HG03064 (cell line): Measurements from ENCODE around the gene CDC42BPG.

Experiments used
- ATAC-seq: cut with Tn5 transposase; IDR thresholded peaks from one replicate; pipeline ENCODE4 v1.9.1; 2021; ENCODE audit warnings: low read depth; ENCODE audit not compliant: unreplicated experiment

The CDC42BPG gene

DNA sequence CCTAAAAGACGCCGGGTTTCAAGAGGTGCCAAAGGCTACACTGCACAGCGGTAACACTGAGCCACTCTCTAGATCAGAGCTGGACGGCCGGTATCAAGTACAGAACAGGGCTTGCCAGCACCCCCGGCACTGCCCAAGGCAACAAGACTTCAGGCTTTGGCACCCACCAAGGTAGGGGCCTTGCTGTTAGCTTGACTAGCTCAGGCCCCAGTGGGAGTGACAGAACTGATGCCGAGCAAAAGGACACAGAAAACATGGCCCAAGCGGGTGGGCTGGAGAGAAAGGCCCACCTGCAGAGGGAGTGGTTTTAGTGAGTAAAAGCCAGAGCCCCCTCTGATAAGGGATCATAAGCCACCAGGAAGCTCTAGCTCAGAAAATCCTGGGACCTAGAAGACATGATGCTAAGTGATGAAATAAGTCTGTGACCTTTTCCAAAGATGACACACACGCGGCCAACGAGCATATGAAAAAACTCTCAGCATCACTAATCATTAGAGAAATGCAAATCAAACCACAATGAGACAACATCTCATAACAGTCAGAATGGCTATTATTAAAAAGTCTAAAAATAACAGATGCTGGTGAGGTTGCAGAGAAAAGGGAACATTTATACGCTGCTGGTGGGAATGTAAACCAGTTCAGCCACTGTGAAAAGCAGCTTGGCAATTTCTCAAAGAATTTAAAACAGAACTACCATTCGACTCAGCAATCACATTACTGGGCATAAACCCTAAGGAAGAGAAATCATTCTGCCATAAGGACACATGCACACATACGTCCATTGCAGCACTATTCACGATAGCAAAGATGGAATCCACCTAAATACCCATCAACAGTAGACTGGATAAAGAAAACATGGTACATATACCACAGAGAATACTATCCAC, 21.1 kb upstream of the CDC42BPG start:
- ATAC-seq = no peak

DNA sequence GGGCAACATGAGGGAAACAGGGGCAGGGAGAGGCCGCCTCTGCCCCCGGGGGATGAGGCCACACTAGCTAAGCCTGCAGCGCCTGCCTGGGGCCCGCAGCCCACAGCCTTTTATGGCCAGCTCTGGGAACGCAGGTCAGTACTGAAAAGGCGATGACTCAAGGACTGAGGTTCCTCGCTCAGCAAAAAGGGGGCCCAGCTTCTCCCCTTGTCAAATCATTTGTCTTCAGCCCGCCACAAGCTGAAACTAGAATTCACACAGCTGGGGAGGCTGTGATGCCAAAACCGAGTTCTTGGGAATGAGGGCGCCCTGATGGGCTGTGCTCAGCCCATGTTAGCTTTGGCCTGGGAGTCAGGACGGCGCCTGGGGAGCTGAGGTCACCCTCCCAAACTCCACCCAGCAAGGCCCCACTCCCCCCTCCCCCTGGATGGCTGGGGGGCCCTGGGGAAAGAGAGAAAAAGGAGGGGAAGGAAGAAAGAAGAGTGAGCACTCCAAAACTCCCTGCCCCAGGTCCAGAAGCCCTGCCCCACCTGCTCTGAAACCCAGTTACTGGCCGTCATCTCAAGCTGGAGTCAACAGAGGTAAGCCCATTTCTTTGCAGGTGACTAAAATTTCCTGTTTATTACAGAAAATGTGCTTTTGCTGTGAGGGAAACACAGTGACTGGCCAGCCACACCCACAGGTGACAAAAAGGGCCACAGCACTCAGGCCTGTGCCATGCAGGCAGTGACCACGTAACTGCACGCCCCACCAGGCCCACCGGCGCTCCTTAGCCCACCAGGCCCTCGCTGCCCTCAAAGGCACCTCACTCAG, 20.2 kb upstream of the CDC42BPG start:
- ATAC-seq = no peak

DNA sequence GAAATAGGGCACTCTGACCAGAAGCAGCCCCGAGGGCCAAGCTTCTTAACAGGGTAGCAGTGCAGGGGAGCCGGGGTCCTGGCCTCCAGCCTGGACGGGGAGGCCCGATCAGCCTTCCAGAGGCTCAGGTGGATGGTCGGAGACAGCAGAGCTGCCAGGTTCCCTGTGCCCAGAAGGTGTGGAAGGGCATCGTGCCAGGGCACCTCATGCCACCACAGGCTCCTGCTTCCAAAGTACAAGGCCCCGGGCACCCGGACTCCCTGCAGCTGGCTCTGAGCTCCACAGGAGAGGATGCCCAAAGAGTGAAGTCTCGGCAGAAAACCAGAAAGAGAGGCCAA, 19.7 kb upstream of the CDC42BPG start:
- no peak for ATAC-seq

DNA sequence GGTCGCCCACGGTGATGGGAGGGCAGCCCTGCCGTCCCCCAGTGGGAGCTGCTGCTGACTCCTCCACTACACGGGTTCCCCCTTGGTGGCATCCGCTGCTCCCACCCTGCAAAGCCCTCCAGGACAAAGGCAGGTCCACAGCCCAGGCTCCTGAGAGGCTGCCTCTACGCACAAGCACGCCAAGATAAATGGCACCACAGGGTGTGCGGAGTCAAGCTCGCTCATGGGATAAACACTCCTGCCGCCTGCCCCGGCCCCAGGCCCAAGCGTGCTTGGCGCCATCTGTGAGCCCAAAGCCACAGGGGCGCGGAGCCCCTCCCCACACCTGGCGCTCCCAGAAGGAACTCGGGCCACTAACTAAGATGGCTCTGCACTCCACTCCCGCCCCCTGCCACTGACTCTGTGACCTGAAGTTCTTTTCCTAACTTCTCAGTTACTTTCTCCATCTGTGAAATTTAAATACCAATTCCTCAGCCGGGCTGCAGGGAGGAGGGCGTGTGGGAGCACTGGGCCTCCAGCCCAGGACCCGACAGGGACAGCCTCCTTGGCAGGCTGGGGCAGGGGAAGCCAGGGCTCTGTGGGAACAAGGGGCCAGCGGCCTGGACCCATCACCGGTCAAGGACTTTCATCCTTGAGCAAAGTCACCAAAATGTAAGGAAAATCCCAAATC, 19.1 kb upstream of the CDC42BPG start:
- ATAC-seq = no peak

DNA sequence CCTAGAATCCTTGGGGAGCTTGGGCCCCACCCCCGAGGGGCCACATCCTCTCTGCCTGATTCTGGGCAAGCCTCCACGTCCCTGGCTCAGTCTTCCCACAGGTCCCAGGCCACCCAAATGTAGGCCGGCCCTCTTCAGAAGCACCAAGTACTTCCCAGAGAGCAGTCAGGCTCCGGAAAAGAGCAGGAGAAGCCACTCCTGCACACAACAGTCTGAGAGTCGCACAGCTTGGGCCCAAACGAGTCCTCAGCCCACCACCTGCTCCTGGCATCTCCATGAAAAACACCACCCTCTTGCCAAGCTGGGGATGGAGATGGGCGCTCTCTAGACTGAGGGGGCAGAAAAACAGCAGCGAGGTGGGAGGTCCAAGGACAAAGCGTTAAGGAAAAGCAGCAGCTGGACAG, 18.5 kb upstream of the CDC42BPG start:
- no peak for ATAC-seq

DNA sequence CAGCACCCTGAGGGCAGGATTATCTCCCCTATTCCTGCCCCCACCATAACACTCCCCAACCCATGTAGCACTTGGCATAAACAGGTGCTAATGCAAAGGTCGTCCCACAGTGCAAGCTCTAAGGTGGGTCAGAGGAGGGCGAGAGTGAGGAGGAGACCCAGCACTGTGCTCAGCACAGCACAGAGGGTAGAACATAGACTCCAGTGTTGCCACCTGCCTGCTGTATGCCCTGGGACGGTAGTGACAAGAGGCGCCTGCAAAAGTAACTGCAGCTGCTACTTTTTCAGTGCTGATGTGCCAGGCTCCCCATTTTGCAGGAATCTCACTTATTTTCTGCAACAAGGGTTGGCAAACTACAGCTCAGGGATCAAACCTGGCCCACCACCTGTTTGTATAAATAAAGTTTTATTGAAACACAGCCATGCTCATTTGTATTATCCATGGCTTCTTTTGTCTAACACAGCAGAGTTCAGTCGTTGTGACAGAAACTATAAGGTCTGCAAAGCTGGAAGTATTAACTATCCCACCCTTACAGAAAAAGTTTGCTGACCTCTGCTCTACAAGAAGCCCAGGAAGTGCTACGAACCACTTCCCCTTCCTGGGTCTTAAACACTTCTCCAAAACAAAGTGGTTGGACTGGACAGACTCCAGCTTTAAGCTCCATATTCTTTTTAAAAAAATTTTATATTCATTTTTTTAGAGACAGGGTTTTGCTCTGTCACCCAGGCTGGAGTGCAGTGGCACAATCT, 16.9 kb upstream of the CDC42BPG start:
- no peak for ATAC-seq

DNA sequence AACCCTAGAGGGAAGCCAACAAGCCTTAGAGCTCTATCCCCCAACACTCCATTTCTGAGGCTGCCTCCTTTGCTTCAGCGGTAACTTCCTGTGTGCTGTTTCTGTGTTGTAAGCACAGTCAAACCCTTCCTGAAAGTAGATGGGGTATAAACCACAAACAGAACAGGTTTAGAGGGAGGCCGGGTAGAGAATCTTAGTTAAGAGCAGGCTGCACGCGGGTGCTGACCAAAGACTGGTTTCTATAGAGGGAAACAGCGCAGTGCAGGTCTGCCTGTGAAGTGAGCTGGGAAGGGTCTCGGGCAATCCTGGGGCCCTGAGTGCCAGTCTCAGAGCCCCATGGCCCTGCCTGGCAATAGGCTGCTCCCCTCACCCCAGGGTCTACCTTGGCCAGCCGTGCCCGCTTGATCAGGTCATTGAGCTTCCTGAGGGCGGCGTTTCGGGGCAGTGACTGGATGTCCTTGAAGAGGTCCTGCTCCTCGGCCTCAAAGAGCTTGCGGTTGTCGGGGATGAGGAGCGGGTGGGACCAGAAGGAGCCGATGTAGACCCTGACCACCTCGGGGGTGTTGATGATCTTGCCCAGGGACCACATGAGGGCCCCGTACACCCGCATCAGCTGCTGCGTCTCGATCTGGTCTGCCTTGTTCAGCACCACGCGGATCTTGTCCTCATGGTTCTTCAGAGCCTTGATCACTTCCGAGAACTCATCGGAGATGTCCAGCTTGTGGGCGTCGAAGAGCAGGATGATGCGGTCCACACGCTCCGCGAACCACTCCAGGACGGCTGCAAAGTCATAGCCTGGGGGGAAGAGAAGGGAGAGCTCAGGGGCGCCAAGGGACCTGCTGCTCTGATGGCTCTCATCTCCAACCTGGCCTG, 15.3 kb upstream of the CDC42BPG start:
- ATAC-seq = peak; percentile 56

DNA sequence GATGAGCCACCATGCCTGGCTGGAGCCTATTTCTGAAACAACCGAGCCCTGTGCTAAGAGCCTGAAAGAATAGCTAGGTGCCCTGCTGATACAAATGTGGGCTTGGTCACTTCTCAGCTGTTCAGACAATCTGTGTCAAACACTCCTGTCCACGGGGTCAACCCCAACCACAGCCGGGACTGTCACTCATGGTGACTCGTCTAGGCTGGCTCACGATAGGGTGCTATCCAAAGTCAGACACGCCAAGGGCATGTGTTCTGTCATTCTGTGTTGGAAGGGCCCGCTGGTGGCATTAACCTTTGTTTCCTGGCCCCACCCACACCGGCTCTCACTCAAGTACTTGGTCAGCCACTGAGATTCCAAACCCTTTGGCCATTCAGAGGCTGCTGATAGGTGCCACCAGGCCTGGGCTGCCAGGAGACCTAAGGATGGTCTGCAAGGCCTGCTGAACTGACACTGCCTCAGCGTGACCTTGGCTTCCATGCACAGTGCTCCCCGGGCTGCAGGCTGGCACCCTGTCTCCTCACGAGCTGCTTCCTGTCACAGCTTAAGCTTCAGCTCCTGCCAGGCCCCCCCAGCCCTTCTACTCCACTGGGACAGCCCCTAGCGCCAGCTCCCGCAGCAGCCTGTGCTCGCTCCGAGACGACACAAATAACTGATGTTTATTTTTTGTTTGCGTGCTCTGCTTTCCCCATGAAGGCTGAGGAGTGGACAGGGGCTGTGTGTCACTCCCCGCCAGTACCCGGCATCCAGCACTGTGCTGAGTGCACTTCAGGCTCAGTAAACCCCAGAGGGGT, 14.2 kb upstream of the CDC42BPG start:
- ATAC-seq = no peak

DNA sequence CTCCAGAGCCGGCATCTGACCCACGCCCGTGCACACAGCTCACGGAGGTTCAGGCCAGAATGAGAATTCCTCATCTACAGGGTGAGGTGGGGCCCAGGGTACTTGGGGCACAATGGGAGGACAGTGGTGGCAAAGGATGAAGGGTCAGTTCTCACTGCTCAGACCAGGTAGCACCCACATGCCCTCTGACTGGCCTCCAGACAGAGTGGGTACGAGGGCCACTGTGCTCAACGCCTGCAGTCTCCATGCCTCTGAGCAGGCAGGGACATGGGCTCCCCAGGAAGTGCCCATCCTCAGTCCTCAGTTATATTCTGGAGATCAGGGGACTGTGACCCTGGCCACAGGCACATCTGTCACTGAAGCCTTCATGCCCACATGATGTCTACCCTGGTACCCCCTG, 13.0 kb upstream of the CDC42BPG start:
- ATAC-seq = no peak

DNA sequence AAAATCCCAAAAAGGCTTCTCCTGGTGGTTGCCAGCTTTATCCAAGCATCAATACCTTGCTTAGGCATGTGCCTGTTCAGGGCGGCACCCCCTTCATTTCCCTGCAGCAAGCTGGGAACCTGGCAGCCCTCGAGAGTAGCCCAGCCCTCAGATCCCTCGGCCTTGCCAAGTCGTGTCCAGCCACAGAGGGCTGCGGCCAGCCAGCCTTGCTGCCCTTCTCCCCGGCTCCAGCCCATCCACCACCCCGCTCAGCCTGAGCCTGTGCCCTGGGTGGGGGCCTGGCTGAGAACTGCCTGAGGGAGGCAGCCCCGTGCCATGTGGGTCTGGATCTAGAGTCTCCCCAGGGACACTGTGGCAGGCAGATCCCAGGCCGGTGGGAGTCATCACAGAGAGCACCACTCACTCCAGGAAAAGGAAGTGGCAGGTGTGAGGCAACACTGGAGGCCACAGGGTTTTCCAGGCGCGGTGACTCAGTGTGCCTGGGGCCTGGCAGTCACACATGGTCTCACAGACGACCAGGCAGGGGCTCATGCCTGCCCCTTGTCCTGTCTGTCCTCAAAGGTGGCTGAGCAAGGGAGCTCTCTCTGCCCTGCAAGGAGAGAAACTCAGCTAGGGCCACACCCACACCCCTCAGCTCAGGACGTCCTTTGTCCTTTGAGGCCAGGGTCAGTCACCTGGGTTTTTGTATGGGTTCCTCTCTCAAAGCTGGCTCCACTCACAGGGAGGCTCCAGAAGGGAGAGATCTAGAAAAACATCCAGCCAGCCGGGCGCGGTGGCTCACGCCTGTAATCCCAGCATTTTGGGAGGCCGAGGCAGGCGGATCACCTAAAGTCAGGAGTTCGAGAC, 12.2 kb upstream of the CDC42BPG start:
- no peak for ATAC-seq

DNA sequence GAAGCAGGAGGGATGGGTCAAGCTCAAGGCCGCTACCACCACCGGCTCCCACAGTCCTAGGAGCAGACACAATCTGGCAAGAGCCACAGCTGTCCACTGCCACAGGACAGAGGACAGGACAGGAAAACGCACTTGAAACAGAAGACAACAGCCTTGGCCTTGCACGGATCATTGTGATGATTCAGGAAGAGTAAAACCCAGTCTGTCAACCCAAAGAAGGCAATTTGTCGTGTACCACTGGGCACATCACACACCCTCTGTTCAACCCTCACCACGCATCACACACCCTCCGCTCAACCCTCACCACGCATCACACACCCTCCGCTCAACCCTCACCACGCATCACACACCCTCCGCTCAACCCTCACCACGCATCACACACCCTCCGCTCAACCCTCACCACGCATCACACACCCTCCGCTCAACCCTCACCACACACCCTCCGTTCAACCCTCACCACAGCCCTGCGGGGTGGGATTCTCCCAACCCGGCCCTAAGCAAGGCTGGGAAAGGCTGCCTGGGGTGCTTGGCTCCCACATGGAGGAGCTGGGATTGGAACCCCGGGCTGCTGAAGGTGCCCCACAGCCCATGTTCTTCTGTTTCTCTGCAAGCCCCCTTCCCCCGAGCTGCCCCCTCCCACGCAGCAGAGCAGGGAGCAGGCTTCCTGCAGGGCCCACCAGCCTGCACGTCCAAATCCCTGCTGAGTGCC, 11.3 kb upstream of the CDC42BPG start:
- no peak for ATAC-seq

DNA sequence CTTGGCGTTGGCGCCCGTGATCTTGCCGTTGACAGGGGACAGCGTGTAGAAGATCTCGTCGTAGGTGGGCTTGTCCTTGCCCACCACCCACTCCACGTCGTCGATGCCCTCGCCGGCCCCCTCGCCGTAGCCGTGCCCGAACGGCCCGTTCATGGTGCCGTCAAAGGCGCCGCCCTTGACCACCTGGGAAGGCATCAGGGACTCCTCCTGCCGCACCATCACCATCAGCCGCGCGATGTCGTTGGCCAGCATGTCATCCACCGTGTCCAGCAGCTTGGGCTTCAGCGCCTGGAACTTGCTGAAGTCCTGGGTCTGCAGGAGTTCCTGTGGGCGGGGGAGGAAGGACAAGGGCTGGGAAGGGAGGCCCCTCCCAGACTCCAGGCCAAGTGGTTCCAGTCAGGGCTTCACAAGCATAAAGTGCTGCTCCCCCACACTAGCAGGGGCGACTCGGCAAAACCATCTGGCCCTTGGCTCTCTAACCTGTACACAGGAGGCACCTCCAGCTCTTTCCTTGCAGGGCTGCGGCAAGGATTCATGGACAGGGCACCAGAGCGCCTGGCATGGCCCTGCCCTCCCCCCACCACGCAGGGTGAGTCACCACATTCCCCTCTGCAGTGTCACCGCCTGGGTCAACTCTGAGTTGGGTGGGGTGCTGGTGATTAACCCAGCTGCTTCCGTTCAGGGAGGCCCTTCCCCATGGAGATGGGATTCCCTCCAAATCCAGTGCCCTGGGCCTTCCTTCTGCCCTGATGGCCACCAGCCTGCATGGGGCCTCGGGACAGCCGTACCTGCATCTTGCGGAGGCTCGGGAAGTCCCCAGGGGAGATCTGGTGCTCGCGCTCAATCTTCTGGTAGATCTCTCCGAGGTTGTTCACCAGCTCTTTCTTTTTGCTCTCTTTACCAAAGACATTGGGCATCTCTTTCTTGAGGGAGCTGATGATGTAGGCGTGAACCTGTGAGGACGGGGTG, 10.4 kb upstream of the CDC42BPG start:
- ATAC-seq = no peak

DNA sequence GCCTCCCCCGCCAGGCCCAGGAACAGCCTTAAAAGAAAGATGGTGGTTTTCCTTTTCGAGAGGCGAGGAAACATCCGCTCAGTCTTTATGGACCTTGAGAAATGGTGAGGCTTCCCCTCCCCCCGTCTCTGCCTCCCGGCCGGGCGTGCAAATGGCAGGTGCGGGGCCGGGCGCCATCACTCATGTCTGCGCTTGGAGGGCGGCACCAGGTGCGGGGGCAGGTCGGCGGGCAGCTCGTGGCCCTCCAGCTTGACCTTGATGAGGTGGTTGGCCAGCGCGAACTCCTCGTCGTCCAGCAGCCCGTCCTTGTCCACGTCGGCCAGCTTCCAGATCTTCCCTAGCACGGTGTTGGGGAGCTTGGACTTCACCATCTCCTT, 9.7 kb upstream of the CDC42BPG start:
- ATAC-seq = no peak

DNA sequence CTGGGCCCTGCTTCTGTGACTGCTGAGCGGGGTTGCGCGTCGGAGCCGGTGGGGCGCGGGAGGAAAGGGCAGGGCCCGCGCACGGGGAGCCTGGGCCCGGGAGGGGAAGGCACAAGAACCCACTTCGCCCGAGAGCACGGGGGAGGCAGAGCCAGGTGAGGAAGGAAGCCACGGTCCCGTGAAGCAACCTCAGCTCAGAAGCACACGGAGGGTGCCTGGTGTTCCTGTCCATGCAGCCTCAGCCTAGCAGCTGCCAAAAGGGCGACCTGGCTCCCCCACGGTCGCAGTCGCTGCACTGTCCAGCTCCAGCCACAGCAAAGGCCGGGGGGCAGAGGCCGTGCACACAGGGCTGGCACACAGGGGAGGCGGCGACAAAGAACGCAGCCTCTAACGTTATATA, 9.3 kb upstream of the CDC42BPG start:
- no peak for ATAC-seq

DNA sequence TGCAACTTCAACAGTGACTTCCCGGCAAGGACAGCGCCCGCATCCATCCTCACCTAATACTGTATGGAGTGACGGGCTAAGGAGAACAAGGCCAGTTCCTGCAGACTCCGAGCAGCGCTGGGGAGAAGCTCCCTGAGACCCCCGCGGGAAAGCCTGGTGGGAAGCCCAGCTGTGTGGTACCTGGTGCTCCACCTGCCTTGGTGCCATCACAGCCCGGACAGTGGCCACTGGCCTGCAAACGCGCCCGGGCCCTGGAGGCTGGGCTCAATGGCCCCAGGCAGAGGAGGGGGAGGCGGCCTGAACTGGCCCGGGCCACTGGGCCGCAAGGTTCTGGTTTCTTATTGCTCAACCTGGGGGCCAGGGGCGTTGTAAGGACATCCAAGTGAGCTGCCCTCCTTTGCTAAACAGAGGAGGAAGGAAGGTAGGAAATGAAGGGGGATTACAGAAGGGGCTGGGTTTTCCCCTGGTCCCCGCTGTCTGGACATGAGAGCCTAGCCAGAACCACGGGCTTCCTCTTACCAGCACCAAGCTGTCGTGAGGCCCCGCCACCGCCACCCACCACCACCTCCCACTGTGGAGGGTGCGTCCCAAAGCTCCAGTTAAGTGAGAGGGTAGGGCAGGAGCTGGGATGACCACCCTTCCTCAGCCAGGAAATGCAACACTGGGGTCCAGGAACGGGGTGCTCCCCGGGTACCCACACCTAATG, 8.5 kb upstream of the CDC42BPG start:
- ATAC-seq = no peak
